Anterior cingulate cortex (tissue), 58 donors: ENCODE results near the gene MKNK1.
A peak's percentile ranks its signal among the peaks of the same experiment; 100 is the strongest.

Source experiments
- DNase-seq, 58 donors: peaks; one replicate each; lab custom pipeline; 2025; lab: John Stamatoyannopoulos, UW

Gene MKNK1

GRCh38 chr1:46546210-46546609 lies 57.9 kb downstream of the MKNK1 start:
- DNase-seq, result no peak

- no peak for DNase-seq
Observed at GRCh38 chr1:46545784-46546183, 58.3 kb downstream of the MKNK1 start.

- no peak for DNase-seq
Observed at GRCh38 chr1:46544561-46545240, 59.4 kb downstream of the MKNK1 start.

- no peak for DNase-seq
Observed at GRCh38 chr1:46543761-46544560, 60.1 kb downstream of the MKNK1 start.

- DNase-seq, result no peak
Observed at GRCh38 chr1:46543382-46543760, 60.7 kb downstream of the MKNK1 start.

GRCh38 chr1:46539972-46540371 lies 64.1 kb downstream of the MKNK1 start:
- peak in 14 of 58 donors; percentile 8 to 66 (median 32) for DNase-seq

GRCh38 chr1:46538147-46538546 lies 65.9 kb downstream of the MKNK1 start:
- DNase-seq, result no peak

GRCh38 chr1:46537651-46538050 lies 66.4 kb downstream of the MKNK1 start:
- no peak for DNase-seq

GRCh38 chr1:46536527-46536926 lies 67.5 kb downstream of the MKNK1 start:
- DNase-seq, result no peak

GRCh38 chr1:46535063-46535462 lies 69.0 kb downstream of the MKNK1 start:
- no peak for DNase-seq

GRCh38 chr1:46533179-46533864 lies 70.7 kb downstream of the MKNK1 start:
- peak in 39 of 58 donors; percentile 16 to 74 (median 43) for DNase-seq

GRCh38 chr1:46532498-46533178 lies 71.4 kb downstream of the MKNK1 start:
- peak in 44 of 58 donors; percentile 14 to 72 (median 40) for DNase-seq

- no peak for DNase-seq
Observed at GRCh38 chr1:46532095-46532494, 72.0 kb downstream of the MKNK1 start.

GRCh38 chr1:46530791-46531409 lies 73.2 kb downstream of the MKNK1 start:
- no peak for DNase-seq

- DNase-seq, result no peak
Observed at GRCh38 chr1:46530311-46530710, 73.8 kb downstream of the MKNK1 start.

- peak in 1 of 58 donors; percentile 30 for DNase-seq
Observed at GRCh38 chr1:46529031-46529630, 74.9 kb downstream of the MKNK1 start.

GRCh38 chr1:46528297-46528955 lies 75.6 kb downstream of the MKNK1 start:
- DNase-seq, result peak in 26 of 58 donors; percentile 11 to 74 (median 32)

GRCh38 chr1:46527474-46528296 lies 76.4 kb downstream of the MKNK1 start:
- peak in 53 of 58 donors; percentile 28 to 88 (median 68) for DNase-seq
